Ectodermal cell (in vitro differentiated cells): ENCODE data around the gene RAB40C. TPM values are rescaled to one million over a fixed set of nuclear protein-coding genes. Genes with fewer than 3 reads are reported as not detected.

Experiments used
- H3K27ac ChIP-seq: 2 replicates; pipeline ENCODE4 v1.7.0; 2013; ENCODE audit warnings: mild to moderate bottlenecking, low read depth, low read length; ENCODE audit not compliant: insufficient read depth, poor library complexity, severe bottlenecking
- H3K27me3 ChIP-seq: 2 replicates; pipeline ENCODE4 v1.7.0; 2013; ENCODE audit warnings: mild to moderate bottlenecking, low read length; ENCODE audit not compliant: insufficient read depth, control insufficient read depth, poor library complexity, severe bottlenecking
- H3K36me3 ChIP-seq: one replicate; pipeline ENCODE4 v1.7.0; 2013; ENCODE audit warnings: low read length; ENCODE audit not compliant: control insufficient read depth, insufficient read depth
- H3K4me1 ChIP-seq: one replicate; pipeline ENCODE4 v1.7.0; 2013; ENCODE audit warnings: low read length; ENCODE audit not compliant: control insufficient read depth, insufficient read depth
- H3K4me3 ChIP-seq: 2 replicates; pipeline ENCODE4 v1.7.0; 2013; ENCODE audit warnings: low read depth, low read length, control low read depth; ENCODE audit not compliant: insufficient read depth
- H3K9me3 ChIP-seq: 2 replicates; pipeline ENCODE4 v1.7.0; 2013; ENCODE audit warnings: mild to moderate bottlenecking, low read length, moderate library complexity; ENCODE audit not compliant: control insufficient read depth
- WGBS, 2 experiments: methylation state at CpG; one replicate each; pipeline ENCODE4 v1.1.7; 2013; ENCODE audit warnings: missing lambda C conversion rate in 2 of 2; 5-methylcytosine and 5-hydroxymethylcytosine counted together
- polyA plus RNA-seq, 4 experiments: library from polyadenylated mRNA; stranded (reverse); fragments of 50-300 nt; gene quantifications; one replicate each; pipeline ENCODE4 v1.2.3, GENCODE V29; 2013

The RAB40C gene, protein sequence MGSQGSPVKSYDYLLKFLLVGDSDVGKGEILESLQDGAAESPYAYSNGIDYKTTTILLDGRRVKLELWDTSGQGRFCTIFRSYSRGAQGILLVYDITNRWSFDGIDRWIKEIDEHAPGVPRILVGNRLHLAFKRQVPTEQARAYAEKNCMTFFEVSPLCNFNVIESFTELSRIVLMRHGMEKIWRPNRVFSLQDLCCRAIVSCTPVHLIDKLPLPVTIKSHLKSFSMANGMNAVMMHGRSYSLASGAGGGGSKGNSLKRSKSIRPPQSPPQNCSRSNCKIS
- polyA plus RNA-seq (2013, experiment 1 of 4): 27.8 TPM
- polyA plus RNA-seq (2013, experiment 2 of 4): 23.7 TPM
- 18.6 TPM for polyA plus RNA-seq (2013, experiment 3 of 4)
- polyA plus RNA-seq (2013, experiment 4 of 4): 21.4 TPM

DNA sequence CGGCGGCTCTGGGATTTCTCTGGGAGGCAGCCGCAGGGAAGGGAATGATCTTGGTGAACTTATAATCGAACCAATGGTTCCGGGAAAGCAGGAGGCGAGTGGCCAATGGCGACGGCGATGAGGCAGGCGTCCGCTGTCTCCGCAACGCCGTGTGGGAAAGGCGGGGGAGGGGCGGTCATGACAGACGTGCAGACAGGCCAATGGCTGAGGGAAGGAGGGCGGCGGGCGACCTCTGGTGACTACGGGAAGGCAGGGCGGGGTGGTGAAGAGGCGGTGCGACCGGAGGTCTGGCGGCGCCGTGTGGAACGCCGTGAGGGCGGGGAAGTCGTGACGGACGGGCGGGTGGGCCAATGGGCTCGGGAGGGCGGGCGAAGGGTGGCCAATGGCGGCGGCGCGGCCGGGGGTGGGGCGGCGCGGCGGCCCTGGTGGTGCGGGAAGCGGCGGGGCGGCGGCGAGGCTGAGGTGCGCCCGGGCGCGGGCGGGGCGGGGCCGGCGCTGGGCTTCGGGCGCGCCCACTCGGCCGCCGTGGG is at the start of gene RAB40C:
Gene RAB40C, plus strand, starts transcription at position 409 of the 530 bp plus-strand sequence. CDS start 226 bp downstream, outside the sequence.
- WGBS, 2 experiments: 0 to 1% methylated on average over 67 of the region's 67 CpGs
- Histone ChIP-seq H3K27ac (peak within 1 kb of the TSS; percentile 87), H3K36me3 (no peaks in the 10 kb centered on the region), H3K9me3 (no peaks in the 10 kb centered on the region), H3K4me3 (peak within 1 kb of the TSS; percentile 92), H3K4me1 (peaks cover 8% of the 10 kb centered on the region), H3K27me3 (peaks cover 31% of the 10 kb centered on the region)

DNA sequence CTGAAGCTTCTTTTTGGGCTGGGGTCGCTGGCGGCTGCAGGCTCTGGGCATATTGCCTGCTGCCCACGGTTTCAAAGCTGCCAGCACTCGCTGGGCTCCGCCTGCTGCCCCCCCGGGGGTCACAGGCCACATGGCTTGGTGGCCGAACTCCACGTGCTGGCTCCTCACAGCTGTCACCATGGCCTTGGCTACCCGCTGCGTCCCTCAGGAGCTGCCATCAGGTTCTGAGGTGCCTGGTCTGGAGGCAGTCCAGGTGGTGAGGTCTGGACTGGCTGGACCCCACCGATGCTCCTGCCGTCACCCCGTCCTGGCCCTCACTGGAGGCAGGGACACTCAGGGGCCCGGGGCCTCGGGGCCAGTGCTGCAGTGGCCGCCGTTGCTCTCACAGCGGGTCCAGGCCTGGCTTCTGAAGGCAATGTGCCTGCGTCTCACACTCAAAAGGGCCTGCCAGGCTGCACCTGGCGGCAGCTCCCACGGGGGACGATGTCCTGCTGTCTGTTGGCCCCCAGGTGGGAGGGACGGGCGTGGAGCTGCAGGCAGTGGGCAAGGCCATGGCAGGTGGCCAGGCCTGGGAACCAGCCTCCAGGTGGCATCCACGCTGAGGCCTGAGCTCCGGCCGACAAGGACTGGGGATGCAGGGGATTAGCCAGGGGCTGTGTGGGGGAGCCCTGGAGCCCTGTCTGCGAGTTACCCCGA is 49.1 kb upstream of the RAB40C start:
- no peaks in the 10 kb centered on the region for H3K9me3 ChIP-seq
- peaks cover 6% of the 10 kb centered on the region for H3K4me1 ChIP-seq
- no peaks in the 10 kb centered on the region for H3K36me3 ChIP-seq
- no peaks in the 10 kb centered on the region for H3K27me3 ChIP-seq
- no peak overlapping the region for H3K27ac ChIP-seq
- H3K4me3 ChIP-seq: no peak overlapping the region
- WGBS, 2 experiments: 94 to 96% methylated on average over 29 of the region's 29 CpGs

DNA sequence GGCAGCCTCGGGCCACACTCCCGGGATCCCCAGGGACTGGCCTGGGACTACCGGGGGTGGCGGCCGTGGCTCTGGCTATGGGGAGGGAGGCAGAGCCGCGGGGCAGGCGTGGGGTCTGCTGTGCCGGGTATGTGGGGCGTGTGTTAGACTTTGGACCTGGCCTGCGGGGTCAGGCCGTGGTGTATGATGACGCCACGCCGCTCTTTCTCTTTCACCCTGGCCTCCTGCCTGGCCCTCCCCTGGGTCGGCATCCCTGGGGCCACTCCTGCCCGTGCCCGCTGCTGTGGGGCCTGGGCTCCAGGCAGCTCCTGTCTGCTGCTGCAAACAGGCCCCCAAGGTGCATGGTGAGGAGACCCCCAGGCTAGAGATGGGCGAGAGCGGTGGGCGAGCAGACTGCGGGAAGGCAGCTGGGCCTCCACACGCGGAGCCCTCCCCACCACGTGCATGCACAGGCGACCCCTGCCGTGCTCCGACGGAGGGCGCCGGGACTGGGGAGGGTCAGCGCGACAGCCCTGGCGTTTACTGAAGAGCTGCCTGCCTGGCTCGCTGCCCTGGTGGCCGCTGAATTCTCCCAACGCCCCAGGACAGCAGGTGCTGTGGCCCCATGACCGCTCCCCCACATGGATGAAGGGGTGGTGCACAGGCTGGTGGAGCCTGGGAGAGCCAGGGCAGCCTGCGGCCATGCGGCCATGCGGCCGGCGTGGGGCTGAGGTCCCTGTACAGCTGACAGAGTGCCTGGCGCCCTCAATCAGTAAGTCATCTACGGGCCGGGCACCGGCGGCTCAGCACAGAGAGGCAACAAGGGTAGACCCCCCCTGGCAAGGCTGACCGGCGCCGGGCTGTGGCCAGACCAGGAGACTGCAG is 46.3 kb upstream of the RAB40C start:
- Histone ChIP-seq H3K27me3 (no peaks in the 10 kb centered on the region), H3K4me3 (no peak overlapping the region), H3K9me3 (no peaks in the 10 kb centered on the region), H3K36me3 (no peaks in the 10 kb centered on the region), H3K4me1 (peaks cover 6% of the 10 kb centered on the region), H3K27ac (no peak overlapping the region)
- WGBS, 2 experiments: 94% methylated on average over 51 of the region's 51 CpGs

DNA sequence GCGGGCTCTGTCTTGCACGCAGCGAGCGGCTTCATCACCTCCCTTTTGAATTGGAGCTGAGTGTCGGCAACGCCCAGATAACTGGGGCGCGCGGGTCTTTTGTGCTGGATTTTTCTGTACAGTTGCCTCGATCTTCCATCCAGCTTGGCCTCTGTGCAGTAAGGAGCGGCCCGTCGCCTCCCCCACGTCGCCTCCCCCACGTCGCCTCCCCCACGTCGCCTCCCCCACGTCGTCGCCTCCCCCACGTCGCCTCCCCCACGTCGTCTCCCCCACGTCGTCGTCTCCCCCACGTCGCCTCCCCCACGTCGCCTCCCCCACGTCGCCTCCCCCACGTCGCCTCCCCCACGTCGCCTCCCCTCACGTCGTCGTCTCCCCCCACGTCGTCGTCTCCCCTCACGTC is 45.3 kb upstream of the RAB40C start:
- H3K27ac ChIP-seq: no peak overlapping the region
- 95 to 96% methylated on average over 43 to 46 of the region's 46 CpGs for WGBS, 2 experiments

DNA sequence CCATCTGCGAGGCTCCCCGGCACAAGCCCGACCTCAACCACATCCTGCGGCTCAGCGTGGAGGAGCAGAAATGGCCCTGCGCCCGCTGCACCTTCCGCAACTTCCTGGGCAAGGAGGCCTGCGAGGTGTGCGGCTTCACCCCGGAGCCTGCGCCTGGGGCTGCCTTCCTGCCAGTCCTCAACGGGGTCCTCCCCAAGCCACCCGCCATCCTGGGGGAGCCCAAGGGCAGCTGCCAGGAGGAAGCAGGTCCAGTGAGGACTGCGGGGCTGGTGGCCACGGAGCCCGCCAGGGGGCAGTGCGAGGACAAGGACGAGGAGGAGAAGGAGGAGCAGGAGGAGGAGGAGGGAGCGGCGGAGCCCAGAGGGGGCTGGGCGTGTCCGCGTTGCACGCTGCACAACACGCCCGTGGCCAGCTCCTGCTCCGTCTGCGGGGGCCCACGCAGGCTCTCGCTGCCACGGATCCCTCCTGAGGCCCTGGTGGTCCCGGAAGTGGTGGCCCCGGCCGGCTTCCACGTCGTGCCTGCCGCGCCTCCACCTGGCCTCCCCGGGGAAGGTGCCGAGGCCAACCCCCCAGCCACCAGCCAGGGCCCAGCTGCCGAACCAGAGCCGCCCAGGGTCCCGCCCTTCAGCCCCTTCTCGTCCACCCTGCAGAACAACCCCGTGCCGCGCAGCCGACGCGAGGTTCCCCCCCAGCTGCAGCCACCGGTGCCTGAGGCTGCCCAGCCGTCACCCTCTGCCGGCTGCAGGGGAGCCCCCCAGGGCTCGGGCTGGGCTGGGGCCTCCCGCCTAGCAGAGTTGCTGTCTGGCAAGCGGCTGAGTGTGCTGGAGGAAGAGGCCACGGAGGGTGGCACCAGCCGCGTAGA is 42.7 kb upstream of the RAB40C start:
- no peaks in the 10 kb centered on the region for H3K27me3 ChIP-seq
- H3K4me1 ChIP-seq: peaks cover 6% of the 10 kb centered on the region
- H3K27ac ChIP-seq: no peak overlapping the region
- peaks cover 5% of the 10 kb centered on the region for H3K36me3 ChIP-seq
- no peak overlapping the region for H3K4me3 ChIP-seq
- H3K9me3 ChIP-seq: no peaks in the 10 kb centered on the region
- WGBS, 2 experiments: 86 to 87% methylated on average over 60 of the region's 60 CpGs

More for the DNA sequence above, 45.3 kb upstream of the RAB40C start:
- H3K36me3 ChIP-seq: no peaks in the 10 kb centered on the region
- H3K9me3 ChIP-seq: no peaks in the 10 kb centered on the region
- peaks cover 6% of the 10 kb centered on the region for H3K4me1 ChIP-seq
- no peaks in the 10 kb centered on the region for H3K27me3 ChIP-seq
- H3K4me3 ChIP-seq: no peak overlapping the region

DNA sequence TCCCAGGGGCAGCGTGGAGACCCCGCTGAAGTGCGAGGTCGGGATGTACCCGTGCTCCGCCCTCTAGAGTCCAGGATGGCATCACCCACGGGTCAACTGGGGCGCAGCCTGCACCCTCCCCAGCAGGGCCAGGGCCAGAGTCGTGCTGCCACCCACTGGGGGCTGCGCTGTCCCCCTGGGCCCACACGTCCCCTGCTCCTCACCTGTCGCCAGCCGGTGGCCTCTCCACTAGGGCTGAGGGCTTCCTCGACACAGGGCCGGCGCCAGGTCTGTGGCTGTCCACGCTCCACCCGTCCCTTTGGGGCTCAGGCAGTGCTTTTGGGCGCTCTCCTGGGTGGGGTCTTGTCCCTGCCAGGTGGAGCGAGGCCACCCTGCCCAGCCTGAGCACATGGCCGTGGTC is 41.3 kb upstream of the RAB40C start:
- no peaks in the 10 kb centered on the region for H3K27me3 ChIP-seq
- H3K9me3 ChIP-seq: no peaks in the 10 kb centered on the region
- WGBS, 2 experiments: 96% methylated on average over 21 of the region's 21 CpGs
- H3K4me3 ChIP-seq: no peak overlapping the region
- peaks cover 1% of the 10 kb centered on the region for H3K4me1 ChIP-seq
- no peak overlapping the region for H3K27ac ChIP-seq
- H3K36me3 ChIP-seq: peaks cover 5% of the 10 kb centered on the region

DNA sequence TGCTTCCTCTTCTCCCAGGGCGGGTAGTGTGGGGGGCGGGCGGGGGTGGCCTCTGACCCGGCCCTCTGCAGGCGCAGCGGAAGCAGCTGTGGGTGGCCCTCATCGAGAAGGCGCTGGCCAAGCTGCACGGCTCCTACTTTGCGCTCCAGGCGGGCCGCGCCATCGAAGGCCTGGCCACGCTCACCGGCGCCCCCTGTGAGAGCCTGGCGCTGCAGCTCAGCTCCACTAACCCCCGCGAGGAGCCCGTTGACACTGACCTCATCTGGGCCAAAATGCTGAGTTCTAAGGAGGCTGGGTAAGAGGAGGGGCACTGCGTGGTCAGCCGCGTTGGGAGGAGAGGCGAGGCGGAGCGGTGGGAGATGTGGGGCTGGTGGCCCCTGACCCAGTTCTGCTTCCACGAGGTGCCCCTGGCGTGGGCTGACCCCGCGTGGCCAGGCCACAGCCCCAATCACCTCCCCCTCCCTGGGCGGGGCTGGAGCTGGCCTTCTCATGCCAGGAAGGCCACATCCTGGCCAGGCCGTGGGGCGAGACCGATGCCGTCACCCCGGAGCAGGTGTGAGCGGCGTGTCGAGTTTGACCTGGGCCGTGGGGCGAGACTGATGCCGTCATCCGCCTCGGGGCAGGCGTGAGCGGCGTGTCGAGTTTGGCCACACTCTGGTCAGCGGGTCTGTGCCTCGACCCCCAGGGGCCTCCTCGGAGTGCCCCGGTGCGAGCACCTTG is 40.2 kb upstream of the RAB40C start:
- Histone ChIP-seq H3K4me1 (no peaks in the 10 kb centered on the region), H3K4me3 (no peak overlapping the region), H3K9me3 (no peaks in the 10 kb centered on the region), H3K36me3 (peaks cover 5% of the 10 kb centered on the region), H3K27ac (no peak overlapping the region), H3K27me3 (no peaks in the 10 kb centered on the region)
- 95% methylated on average over 54 of the region's 54 CpGs for WGBS, 2 experiments

DNA sequence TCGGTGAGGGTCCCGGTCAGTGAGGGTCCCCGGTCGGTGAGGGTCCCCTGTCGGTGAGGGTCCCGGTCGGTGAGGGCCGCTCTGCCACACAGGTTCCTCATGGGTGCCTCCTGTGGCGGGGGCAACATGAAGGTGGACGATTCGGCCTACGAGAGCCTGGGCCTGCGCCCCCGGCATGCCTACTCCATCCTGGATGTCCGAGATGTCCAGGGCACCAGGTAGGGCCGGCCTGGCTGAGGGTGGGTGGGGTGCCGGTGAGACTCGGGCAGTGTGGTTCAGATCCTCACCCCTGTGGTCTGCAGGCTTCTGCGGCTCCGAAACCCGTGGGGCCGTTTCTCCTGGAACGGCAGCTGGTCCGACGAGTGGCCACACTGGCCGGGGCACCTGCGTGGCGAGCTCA is 38.7 kb upstream of the RAB40C start:
- H3K27me3 ChIP-seq: no peaks in the 10 kb centered on the region
- no peak overlapping the region for H3K27ac ChIP-seq
- no peaks in the 10 kb centered on the region for H3K4me1 ChIP-seq
- H3K4me3 ChIP-seq: no peak overlapping the region
- peaks cover 5% of the 10 kb centered on the region for H3K36me3 ChIP-seq
- 97% methylated on average over 28 of the region's 28 CpGs for WGBS, 2 experiments
- H3K9me3 ChIP-seq: no peaks in the 10 kb centered on the region

DNA sequence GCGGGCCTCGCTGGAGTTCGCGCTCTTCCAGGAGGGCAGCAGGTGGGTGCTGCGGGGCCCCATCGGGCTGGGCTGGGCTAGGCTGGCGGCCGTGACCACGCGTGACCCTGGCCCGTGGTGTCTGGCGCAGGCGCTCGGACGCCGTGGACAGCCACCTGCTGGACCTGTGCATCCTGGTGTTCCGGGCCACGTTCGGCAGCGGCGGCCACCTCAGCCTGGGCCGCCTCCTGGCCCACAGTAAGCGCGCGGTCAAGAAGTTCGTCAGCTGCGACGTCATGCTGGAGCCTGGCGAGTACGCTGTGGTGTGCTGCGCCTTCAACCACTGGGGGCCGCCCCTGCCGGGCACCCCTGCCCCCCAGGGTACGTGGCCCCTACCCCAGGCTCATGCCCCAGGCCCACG is 37.7 kb upstream of the RAB40C start:
- no peak overlapping the region for H3K4me3 ChIP-seq
- H3K27me3 ChIP-seq: no peaks in the 10 kb centered on the region
- 97% methylated on average over 35 of the region's 35 CpGs for WGBS, 2 experiments
- no peaks in the 10 kb centered on the region for H3K4me1 ChIP-seq
- no peak overlapping the region for H3K27ac ChIP-seq
- peaks cover 5% of the 10 kb centered on the region for H3K36me3 ChIP-seq
- H3K9me3 ChIP-seq: no peaks in the 10 kb centered on the region
